ENCODE data around the gene TBL2.
"Not testable (repeated sequence)": the region's sequence is repeated elsewhere in the genome, so short reads cannot be mapped to it uniquely, and the experiment has no call there.

The TBL2 gene

GRCh38 chr7:73578342-73579128, at the start of gene TBL2:
Gene TBL2 (minus strand): TSS chr7:73578579. CDS start chr7:73578549, 30 bp downstream.
- DNase-seq (ENCODE audit: low spot score): peak; percentile 99

GRCh38 chr7:73626814-73627213, 48.4 kb upstream of the TBL2 start:
- no peak for DNase-seq (ENCODE audit: low spot score)

- no peak for DNase-seq (ENCODE audit: low spot score)
Measured at GRCh38 chr7:73625276-73625675, 46.9 kb upstream of the TBL2 start.

- no peak for DNase-seq (ENCODE audit: low spot score)
Measured at GRCh38 chr7:73624669-73625001, 46.3 kb upstream of the TBL2 start.

GRCh38 chr7:73623798-73624668, 45.7 kb upstream of the TBL2 start, which contains the start of gene MLXIPL:
Gene MLXIPL (minus strand): TSS chr7:73624522. CDS start chr7:73624492, 30 bp downstream.
- DNase-seq (ENCODE audit: low spot score): peak; percentile 94

GRCh38 chr7:73622909-73623797, 44.8 kb upstream of the TBL2 start:
- DNase-seq (ENCODE audit: low spot score): peak; percentile 68

- DNase-seq (ENCODE audit: low spot score): no peak
Measured at GRCh38 chr7:73622527-73622908, 44.1 kb upstream of the TBL2 start.

GRCh38 chr7:73621168-73622063, 43.0 kb upstream of the TBL2 start:
- no peak for DNase-seq (ENCODE audit: low spot score)

- not testable (repeated sequence) for DNase-seq (ENCODE audit: low spot score)
Measured at GRCh38 chr7:73619394-73619793, 41.0 kb upstream of the TBL2 start.

- no peak for DNase-seq (ENCODE audit: low spot score)
Measured at GRCh38 chr7:73618538-73618937, 40.2 kb upstream of the TBL2 start.

- not testable (repeated sequence) for DNase-seq (ENCODE audit: low spot score)
Measured at GRCh38 chr7:73617520-73617919, 39.1 kb upstream of the TBL2 start.

GRCh38 chr7:73615886-73616285, 37.5 kb upstream of the TBL2 start:
- DNase-seq (ENCODE audit: low spot score): no peak

GRCh38 chr7:73614937-73615336, 36.6 kb upstream of the TBL2 start:
- DNase-seq (ENCODE audit: low spot score): not testable (repeated sequence)

- DNase-seq (ENCODE audit: low spot score): peak; percentile 92
Measured at GRCh38 chr7:73613954-73614735, 35.8 kb upstream of the TBL2 start.

- peak; percentile 75 for DNase-seq (ENCODE audit: low spot score)
Measured at GRCh38 chr7:73612598-73613269, 34.4 kb upstream of the TBL2 start.

GRCh38 chr7:73611017-73611555, 32.7 kb upstream of the TBL2 start:
- DNase-seq (ENCODE audit: low spot score): no peak

- no peak for DNase-seq (ENCODE audit: low spot score)
Measured at GRCh38 chr7:73610105-73610504, 31.7 kb upstream of the TBL2 start.

- DNase-seq (ENCODE audit: low spot score): not testable (repeated sequence)
Measured at GRCh38 chr7:73607692-73607983, 29.3 kb upstream of the TBL2 start.
